HG03060 (cell line): ENCODE results near the gene HMGCLL1.

Experiments used
- ATAC-seq: cut with Tn5 transposase; IDR thresholded peaks from one replicate; pipeline ENCODE4 v1.9.1; 2021; ENCODE audit warnings: low read depth, moderate number of reproducible peaks; ENCODE audit not compliant: unreplicated experiment

Gene HMGCLL1

DNA sequence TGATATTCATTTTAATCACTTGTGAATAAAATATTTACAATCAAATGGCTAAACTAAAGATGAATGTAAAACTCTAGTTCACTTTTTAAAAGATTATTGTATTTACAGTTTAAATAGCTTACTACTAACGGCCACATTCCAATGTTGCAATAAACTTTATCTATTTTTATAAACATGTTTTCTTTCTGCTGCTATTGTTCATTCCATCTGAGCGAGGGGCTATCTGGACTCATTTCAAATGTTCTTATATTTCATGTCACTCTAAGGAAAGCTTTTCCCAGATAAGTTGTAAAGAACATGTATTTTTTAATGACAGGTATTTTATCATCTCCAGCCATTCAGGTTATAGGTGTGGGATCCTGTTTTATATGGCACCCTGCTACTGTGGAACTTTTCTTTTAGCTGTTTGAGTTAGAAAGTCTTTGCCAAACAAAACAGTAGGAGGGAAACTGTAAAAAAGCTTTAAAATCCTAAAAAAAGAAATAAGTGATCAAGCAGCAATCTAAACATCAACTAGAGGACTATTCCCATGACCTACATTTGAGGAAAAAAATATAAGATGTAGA lies 42.5 kb downstream of the HMGCLL1 start:
- ATAC-seq = no peak

DNA sequence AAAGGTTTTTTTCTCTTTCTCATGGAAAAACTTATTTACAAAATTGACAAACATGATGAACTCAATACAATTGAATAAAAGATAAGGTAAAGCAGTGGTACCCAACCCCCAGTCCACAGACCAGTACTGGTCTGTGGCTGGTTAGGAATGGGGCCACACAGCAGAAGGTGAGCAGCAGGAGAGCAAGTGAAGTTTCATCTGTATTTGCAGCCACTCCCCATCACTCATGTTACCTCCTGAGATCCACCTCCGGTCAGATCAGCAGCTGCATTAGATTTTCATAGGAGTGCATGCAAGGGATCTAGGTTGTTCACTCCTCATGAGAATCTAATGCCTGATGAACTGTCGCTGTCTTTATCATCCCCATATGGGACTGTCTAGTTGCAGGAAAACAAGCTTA lies 47.5 kb downstream of the HMGCLL1 start:
- no peak for ATAC-seq

DNA sequence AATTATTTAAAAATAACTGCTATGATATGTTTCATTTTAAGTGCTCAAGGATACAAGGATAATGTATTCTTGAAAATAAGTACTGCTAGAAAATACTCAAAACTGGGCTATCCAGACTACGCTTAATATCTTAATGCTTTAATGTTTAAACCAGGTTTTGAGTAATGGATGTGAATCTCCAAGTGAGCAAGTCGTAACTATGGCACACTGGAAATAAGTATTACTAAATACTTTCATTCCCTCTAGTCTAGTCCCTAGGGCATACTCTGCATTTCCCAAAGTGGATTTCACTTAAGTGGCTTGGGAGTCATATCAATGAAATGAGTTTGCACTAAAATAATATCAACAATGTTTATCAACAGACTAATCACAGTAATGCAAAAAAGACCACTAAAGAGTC lies 48.1 kb downstream of the HMGCLL1 start:
- ATAC-seq = no peak

DNA sequence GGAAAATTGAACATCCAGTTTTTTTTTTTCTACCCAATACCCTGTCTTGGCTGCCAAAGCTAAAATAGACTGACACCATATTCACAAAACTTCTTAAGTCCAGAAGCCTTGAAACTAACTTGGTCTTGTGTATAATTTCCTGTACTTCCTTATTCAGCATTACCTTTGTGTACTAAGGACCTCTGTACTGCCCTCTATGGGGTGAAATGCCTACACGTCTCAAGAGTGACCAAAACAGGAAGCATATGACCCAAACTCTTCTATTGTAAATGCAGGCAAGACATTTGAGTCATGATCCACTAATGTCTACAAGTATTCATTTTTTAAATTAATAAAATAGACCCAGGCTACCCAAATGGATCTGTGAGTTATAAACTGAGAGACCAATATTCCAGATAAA lies 50.4 kb downstream of the HMGCLL1 start:
- ATAC-seq = no peak

DNA sequence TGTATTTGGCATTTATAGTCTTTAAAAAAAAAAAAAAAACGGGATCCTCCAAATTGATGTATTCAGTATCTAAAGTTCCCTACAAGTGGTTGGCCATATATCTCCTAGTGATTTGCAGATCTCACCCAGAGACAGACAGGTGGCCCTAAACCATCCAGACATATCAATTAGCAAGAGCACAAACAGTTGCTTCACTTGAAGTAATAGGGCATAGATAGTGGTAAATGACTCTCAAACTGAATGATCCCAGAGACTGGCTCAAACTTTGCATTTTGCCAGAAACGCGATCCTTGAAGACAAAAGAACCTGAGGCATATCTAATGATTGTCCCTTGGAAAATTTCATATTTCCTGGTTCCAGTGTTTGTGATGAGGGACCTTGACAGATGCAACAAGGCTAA lies 54.6 kb downstream of the HMGCLL1 start:
- no peak for ATAC-seq

DNA sequence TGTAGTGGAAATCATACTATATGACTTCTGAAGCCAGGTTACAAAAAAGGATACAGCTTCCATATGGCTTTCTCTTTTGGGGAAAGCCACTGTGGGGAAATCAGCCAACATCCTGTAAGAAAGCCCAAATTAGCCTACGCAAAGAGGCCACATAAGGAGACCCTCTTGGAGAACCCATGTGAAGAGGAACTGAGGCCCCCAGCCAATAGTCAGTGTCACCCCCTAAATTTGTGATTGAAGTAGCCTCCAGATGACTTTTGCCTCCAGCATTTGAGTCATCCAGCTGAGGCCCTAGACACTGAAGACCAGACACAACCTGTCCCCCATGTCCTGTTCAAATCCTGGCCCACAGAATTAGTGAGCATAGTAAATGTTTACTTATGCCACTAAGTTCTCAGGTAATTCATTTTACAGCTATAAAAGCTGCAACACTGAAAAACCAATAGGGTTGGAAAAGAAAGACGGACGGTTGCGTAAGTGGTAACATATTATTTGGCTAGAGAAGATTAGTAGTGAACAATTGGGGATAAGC lies 60.4 kb downstream of the HMGCLL1 start:
- no peak for ATAC-seq

DNA sequence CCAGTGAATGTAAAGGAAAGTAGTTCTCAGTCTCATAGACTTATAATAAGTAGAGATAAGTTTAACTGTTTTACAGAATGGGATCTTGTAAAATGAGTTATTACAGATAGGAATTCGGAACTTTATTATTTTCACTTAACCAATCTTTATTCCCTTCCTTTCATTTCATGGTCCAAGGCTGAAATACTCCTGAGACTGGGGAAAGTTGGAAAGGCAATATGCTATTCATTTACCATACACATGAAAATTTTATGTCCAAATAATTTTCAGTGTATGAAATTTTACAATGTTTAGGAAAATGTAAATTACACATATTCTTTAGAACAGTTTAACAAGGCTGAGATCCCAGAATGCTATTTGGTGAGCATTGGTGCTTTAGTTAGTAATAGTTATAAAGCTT lies 62.3 kb downstream of the HMGCLL1 start:
- ATAC-seq = no peak

DNA sequence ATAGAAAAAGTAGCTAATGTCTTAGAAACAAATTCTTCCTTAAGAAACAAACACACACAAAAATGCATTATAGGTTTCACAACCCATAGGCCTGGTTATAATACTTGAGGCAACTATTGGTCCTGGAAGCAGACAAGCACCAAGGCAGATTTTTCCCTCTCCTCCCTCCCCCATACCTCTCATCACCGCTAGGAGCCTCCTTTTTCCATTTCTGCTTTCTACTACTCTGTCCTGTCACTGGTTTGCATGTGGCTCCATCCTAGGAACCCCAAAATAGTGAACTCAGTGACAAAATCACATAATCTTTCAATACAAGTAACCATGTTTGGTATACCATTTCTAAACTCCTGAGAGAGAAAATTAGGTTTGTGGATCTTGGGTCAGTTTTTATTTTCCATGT lies 66.1 kb downstream of the HMGCLL1 start:
- ATAC-seq = no peak

DNA sequence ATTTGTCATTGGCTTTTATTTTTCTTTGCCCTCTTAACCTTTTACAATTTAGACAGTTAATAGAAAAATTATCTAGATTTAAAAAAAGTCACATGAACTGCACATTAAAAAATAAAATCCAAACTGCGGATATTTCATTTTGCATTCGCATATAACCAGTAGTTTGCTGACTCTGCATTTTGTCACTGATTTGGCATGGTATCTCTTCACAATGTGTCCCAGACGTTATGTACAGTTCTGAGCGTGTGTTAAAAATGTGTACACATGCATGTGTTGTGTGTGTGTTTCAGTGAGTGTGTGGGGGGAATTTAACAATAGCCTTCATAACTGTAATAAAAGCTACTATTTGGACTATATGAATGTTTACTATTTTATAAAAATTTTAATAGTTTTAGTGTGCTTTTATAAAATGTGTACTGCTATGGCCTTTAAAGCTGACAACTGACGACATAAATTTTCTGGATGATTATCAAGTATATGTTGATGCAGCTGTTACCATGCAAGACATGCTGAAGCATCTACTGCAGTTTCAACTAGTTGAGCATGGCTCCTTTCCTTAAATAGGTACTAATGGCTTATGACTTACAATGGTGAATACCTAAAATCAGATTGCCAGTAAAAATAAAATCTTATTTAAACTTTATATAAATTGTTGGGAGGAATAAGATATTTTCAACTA lies 67.7 kb downstream of the HMGCLL1 start:
- no peak for ATAC-seq

DNA sequence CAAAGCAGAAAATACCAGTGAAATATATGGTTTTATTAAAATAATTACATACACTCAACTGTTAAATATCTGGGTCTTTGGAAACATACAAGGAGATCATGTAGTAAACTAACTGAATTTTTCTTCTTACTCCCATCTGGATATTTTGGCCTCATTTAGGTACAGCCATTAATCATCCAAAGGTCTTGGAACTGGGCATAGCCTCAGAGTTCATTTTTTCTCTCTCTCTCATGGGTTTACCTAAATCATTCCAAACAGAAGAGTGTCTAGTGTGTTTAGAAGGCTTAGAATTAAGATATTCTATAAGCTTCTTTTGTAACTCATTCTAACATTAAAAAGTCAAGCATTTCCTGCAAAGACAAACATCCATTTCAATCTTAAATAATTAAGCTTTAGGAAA lies 79.4 kb downstream of the HMGCLL1 start:
- no peak for ATAC-seq

DNA sequence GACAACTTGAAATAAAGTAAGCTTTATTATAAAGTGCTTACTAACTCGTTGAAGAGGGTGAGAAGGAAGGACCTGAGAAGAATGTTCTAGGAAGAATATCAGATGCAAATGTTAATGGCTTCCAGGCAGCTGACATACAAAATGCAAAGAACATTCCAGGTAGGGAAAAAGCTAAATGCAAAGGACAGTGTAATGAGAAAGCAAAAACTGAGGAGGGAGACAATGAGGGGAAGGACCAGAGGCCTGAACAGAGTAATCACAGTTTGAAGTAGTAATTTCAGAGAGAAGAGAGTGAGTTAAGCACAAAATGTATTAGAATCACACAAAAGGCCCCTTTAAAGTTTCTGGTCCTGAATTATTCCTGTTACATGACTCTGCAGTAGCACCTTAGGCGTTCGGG lies 81.3 kb downstream of the HMGCLL1 start:
- no peak for ATAC-seq

DNA sequence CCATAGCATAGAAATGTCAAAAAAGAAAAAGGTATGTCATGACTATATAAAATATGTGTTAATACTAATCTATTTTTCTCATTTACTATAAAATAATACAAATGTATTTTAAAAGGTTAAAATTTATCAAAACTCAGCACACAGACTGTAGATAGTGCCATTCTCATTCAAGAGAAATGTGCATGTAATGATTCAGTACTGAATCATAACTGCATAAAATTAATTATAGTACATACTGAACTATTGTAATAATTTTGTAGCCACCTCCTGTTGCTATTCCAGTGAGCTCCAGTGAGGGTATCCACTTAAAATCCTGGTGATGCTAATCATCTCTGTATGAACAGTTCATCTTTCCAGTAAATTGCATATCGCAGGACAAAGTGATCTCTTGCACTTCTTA lies 82.8 kb downstream of the HMGCLL1 start:
- no peak for ATAC-seq

DNA sequence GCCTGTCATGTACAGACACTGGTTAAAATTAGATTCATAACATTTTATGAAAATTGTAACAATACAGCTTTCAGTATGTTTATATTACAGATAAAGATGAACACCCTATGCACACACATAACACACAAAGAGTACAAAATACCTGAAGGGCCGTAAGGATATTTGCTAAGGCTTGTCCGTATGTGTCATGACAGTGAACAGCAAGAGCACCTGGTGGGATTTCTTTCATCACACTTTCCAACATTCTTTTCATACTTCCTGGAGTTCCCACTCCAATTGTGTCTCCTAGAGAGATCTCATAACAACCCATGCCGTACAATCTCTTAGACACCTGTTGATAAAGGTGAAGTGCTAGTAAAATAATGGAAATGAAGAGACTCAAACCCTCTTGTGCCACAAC lies 83.7 kb downstream of the HMGCLL1 start:
- no peak for ATAC-seq

DNA sequence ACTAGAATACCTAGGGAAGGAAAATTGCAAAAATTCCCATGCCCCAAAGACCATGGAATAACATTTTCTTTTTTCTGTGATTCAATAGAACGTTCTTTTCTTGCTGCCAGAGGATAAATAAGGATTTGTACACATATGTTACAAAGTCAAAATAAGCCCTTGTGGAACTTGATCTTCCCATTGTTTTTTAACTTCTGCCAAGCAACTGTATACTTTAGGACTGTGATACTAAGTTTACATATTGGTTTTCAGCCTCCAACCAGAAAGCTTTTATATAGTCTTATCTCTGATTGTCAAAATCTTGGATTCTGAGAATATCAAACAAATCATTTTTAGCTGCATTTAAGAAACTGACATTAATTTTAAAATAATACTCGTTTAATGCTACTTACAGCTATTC lies 84.6 kb downstream of the HMGCLL1 start:
- ATAC-seq = no peak

DNA sequence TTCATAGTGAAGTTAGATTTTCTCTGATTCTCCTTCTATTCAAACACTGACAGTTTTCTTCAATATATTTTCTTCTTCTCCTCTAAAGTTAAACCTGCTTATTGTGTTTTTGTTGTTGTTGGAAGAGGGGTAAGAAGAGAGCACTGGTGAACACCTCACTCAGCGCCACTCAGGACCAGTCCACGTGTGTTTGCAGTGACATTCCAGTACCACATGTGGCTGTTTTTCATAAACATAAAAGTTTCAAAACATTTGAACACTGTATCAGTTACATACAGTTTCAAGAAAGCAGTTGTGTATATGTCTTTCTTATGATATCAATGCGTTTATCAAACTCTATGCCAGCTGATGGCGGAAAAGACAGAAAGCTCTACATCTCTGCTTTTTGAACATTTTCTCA lies 86.7 kb downstream of the HMGCLL1 start:
- no peak for ATAC-seq

DNA sequence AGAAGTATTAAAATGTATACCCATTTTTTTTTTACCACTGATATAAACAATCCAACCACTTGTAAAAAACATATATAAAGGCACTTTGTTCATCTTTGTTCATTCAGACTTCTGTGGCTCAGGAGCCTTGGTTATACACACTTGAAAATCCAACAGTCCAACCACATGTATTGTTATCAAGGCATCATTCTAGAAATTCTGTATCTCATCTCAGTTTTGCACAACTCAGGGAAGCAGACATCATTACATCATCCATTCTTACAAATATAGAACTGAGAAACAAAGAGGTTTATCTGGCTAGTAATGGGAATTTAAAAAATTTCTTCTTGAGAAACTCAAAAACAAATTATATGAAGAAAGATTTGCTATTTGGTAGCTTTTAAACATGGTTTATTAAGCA lies 88.1 kb downstream of the HMGCLL1 start:
- no peak for ATAC-seq

DNA sequence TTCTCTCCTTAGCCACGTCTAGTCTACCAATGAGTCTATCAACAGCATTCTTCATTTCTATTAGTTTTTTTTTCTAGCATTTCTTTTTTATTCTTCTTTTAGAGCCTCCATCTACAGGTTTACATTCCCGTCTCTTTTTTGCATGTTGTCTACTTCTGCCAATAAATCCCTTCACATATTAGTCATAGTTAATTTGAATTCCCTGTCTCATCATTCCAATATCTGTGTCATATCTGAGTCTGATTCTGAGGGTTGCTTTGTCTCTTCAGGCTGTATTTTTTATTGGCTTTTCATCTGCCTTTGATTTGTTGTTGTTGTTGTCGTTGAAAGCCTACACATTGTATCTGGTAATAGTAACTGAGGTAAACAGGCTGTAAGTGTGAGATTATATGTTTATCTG lies 104.6 kb downstream of the HMGCLL1 start:
- ATAC-seq = no peak

DNA sequence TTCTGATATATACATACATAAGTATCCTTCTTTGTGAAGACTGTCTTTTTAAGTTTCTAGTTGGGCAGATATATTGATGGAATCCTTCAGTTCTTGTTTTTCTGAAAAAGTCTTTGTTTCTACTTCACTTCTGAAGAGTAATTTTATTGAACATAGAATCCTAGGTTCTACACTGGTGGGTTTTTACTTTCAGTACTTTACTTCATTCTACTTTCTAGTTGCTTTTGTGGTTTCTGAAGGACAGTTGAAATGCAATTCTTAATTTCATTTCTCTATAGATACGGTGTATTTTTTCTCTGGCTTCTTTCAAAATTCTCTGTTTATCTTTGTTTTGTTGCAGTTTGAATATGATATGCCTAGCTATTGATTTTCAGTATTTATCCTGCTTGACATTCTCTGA lies 105.3 kb downstream of the HMGCLL1 start:
- no peak for ATAC-seq

DNA sequence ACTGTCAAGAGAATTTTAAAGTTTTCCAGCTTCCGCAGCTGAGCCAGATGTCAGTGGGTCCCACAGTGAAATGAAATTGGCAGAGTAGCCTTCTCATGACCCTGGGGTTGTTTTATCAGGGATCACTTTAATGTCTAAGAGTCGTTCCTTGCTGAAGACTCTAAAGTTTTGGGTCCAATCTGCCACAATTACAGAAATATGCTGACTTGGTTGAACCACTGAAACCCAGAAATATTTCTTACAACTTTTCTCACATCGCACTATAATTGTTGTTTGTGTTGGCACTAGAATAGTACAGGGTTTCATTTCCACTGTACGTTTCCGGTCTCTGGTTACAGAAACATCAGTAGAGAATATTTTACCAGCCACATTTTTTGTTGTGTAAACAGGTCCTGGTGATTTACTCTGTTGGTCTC lies 109.0 kb downstream of the HMGCLL1 start:
- no peak for ATAC-seq

DNA sequence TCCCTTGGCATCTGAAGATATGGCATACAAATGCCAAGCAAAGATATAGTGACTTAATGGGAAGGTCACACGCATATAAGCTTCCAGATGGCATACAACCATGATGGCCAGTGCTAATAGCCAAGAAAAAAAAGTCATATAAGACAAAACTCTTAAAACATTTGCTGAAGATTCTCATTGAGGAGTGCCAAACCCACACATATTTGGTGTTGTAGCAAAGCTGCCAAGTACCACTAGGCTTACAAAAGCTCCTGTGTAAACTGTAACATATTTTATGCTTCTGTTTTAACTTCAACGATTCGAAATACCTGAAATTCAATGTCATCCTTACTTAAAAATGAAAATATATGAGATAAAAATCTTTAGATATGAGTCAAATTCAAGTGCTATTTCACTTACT lies 123.0 kb downstream of the HMGCLL1 start:
- ATAC-seq = no peak

DNA sequence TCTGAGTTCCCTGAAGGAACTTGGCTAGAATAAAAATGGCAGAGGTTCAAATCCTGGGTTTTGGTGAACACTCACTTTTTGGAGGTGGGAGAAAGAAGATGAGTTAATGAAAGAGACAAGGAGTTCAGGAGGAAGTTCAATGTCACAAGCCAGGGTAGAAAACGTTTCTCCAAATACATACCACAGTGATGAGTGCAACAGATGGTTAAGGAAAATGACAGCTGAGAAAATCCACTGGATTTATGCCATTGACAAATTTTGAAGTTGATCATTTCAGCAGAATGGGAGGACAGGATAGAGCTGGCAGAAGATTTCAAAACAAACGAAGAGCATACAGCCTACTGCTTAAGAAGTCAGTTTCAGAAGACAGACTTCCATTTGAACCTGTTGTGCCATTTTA lies 129.0 kb downstream of the HMGCLL1 start:
- no peak for ATAC-seq

DNA sequence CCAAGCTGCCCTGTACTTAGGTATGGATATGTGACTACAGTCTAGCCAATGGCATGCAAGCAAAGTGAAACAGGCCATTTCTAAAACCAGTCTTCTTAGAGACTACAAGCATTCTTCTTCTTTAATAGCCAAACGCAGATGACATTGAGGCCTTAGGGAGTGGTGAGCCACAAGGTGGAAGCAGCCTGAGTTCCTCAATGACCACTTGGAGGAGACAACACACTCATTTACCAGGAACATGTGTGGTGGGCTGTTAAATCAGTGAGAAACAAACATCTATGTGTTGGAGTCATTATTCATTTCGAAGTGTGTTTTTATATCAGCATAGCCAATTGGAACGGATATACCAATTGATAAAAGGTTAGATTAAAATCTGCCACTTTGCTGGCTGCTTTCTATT lies 129.8 kb downstream of the HMGCLL1 start:
- no peak for ATAC-seq

DNA sequence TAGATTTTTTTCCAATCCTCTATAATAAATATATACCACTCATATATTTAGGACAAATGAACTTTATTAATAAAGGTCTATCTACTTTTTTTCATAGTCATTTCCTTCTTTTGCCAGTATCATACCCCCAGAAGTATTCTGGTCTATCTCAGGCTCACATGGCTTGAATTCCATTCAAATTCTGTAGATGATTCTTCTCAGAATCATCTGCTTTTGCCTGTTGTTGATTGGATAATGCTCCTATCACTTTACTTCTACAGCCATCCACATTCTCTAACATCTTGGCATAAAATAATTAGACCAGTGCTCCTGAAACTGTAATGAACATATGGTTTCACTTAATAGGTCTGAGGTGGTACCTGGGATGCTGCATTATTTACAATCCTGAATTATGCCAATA lies 130.5 kb downstream of the HMGCLL1 start:
- ATAC-seq = no peak
